Endothelial cell (in vitro differentiated cells): Measurements from ENCODE around the gene SHC3. TPM values are rescaled to one million over a fixed set of nuclear protein-coding genes. Genes with fewer than 3 reads are reported as not detected.

Experiments
- DNase-seq: peaks from one replicate; pipeline ENCODE4 v3.0.0; 2021; ENCODE audit warnings: low spot score
- H3K27ac Mint-ChIP-seq: one replicate; pipeline ENCODE4 v1.8.0; 2021; ENCODE audit warnings: mixed read lengths, inconsistent platforms; ENCODE audit not compliant: unreplicated experiment
- H3K27me3 Mint-ChIP-seq: one replicate; pipeline ENCODE4 v1.8.0; 2021; ENCODE audit warnings: mild to moderate bottlenecking, moderate library complexity, mixed read lengths, inconsistent platforms; ENCODE audit not compliant: unreplicated experiment
- H3K36me3 Mint-ChIP-seq: one replicate; pipeline ENCODE4 v1.8.0; 2021; ENCODE audit warnings: mild to moderate bottlenecking, low read depth, mixed read lengths, inconsistent platforms; ENCODE audit not compliant: unreplicated experiment
- H3K4me1 Mint-ChIP-seq: one replicate; pipeline ENCODE4 v1.8.0; 2021; ENCODE audit warnings: mild to moderate bottlenecking, mixed read lengths, inconsistent platforms; ENCODE audit not compliant: unreplicated experiment
- H3K4me3 Mint-ChIP-seq: one replicate; pipeline ENCODE4 v1.8.0; 2021; ENCODE audit warnings: mild to moderate bottlenecking, mixed read lengths, inconsistent platforms; ENCODE audit not compliant: unreplicated experiment
- H3K9me3 Mint-ChIP-seq: one replicate; pipeline ENCODE4 v1.8.0; 2021; ENCODE audit warnings: mixed read lengths, inconsistent platforms; ENCODE audit not compliant: unreplicated experiment
- CTCF ChIP-seq: fragments of 200-600 bp; sonication (generic); IDR thresholded peaks from one replicate; pipeline ENCODE4 v1.5.0; 2021; ENCODE audit warnings: antibody characterized with exemption; ENCODE audit not compliant: unreplicated experiment
- total RNA-seq: library from RNA; stranded (reverse); fragmentation: NEBNext Ultra II Directional; extraction: Animal tissue kit (Norgen Biotek cat#: 25700); gene quantifications from one replicate; pipeline ENCODE4 v1.2.1, GENCODE V29; 2021; ENCODE audit not compliant: unreplicated experiment

The SHC3 gene
- total RNA-seq, 1 donor from 2014 or later: 6.5 TPM

GRCh38 chr9:89000973-89001916 lies 177.4 kb downstream of the SHC3 start:
- H3K27me3 Mint-ChIP-seq: peaks cover 3% of the 10 kb centered on the region
- H3K27ac Mint-ChIP-seq: no peak overlapping the region
- peak overlapping the region; percentile 16 for H3K4me3 Mint-ChIP-seq
- H3K9me3 Mint-ChIP-seq: no peaks in the 10 kb centered on the region
- DNase-seq: peak; percentile 92
- H3K36me3 Mint-ChIP-seq: peaks cover 18% of the 10 kb centered on the region
- peak; percentile 78 for TF ChIP-seq CTCF
- H3K4me1 Mint-ChIP-seq: peaks cover 14% of the 10 kb centered on the region

- no peak for TF ChIP-seq CTCF
- DNase-seq: no peak
- H3K9me3 Mint-ChIP-seq: no peaks in the 10 kb centered on the region
- peaks cover 3% of the 10 kb centered on the region for H3K27me3 Mint-ChIP-seq
- peaks cover 14% of the 10 kb centered on the region for H3K4me1 Mint-ChIP-seq
- no peak overlapping the region for H3K27ac Mint-ChIP-seq
- no peak overlapping the region for H3K4me3 Mint-ChIP-seq
- peaks cover 18% of the 10 kb centered on the region for H3K36me3 Mint-ChIP-seq
Measured at GRCh38 chr9:89000371-89000781, 178.2 kb downstream of the SHC3 start.

- Mint-ChIP-seq H3K4me1 (peaks cover 14% of the 10 kb centered on the region), H3K36me3 (peaks cover 18% of the 10 kb centered on the region), H3K9me3 (no peaks in the 10 kb centered on the region), H3K27ac (no peak overlapping the region), H3K27me3 (peaks cover 3% of the 10 kb centered on the region), H3K4me3 (no peak overlapping the region)
- DNase-seq: no peak
- TF ChIP-seq CTCF: no peak
Measured at GRCh38 chr9:88998911-88999310, 179.7 kb downstream of the SHC3 start.

GRCh38 chr9:88998503-88998902 lies 180.1 kb downstream of the SHC3 start:
- no peak overlapping the region for H3K27ac Mint-ChIP-seq
- peaks cover 3% of the 10 kb centered on the region for H3K27me3 Mint-ChIP-seq
- no peaks in the 10 kb centered on the region for H3K9me3 Mint-ChIP-seq
- TF ChIP-seq CTCF: no peak
- H3K4me3 Mint-ChIP-seq: no peak overlapping the region
- no peak for DNase-seq
- H3K36me3 Mint-ChIP-seq: peaks cover 18% of the 10 kb centered on the region
- H3K4me1 Mint-ChIP-seq: peaks cover 18% of the 10 kb centered on the region

- peaks cover 17% of the 10 kb centered on the region for H3K36me3 Mint-ChIP-seq
- no peak overlapping the region for H3K27ac Mint-ChIP-seq
- H3K27me3 Mint-ChIP-seq: peaks cover 3% of the 10 kb centered on the region
- DNase-seq: no peak
- H3K9me3 Mint-ChIP-seq: no peaks in the 10 kb centered on the region
- TF ChIP-seq CTCF: no peak
- peaks cover 12% of the 10 kb centered on the region for H3K4me1 Mint-ChIP-seq
- H3K4me3 Mint-ChIP-seq: no peak overlapping the region
Measured at GRCh38 chr9:88997646-88998045, 181.0 kb downstream of the SHC3 start.
